CD4-positive, alpha-beta T cell treated with Interleukin-1 beta for 1 hour (primary cell): Measurements from ENCODE around the gene PGPEP1.
A peak's percentile ranks its signal among the peaks of the same experiment; 100 is the strongest.
"Not testable (repeated sequence)": the region's sequence is repeated elsewhere in the genome, so short reads cannot be mapped to it uniquely, and the experiment has no call there.

Experiments
- DNase-seq, 2 donors: peaks; one replicate each; pipeline ENCODE4 v3.0.0-alpha.2; 2020 to 2022

The PGPEP1 gene

GRCh38 chr19:18332917-18333530, 7.4 kb upstream of the PGPEP1 start:
- no peak for DNase-seq

GRCh38 chr19:18333680-18334079, 6.7 kb upstream of the PGPEP1 start:
- no peak for DNase-seq

GRCh38 chr19:18336121-18336520, 4.3 kb upstream of the PGPEP1 start:
- no peak for DNase-seq

- no peak for DNase-seq
Observed at GRCh38 chr19:18338541-18338940, 1.9 kb upstream of the PGPEP1 start.

GRCh38 chr19:18339723-18340122, 675 bp upstream of the PGPEP1 start:
- no peak for DNase-seq

GRCh38 chr19:18340990-18341868, 831 bp downstream of the PGPEP1 start:
- DNase-seq = peak; percentile 64 to 71

- no peak for DNase-seq
Observed at GRCh38 chr19:18342090-18342632, 1.8 kb downstream of the PGPEP1 start.

GRCh38 chr19:18344582-18344950, 4.2 kb downstream of the PGPEP1 start:
- DNase-seq = no peak

- DNase-seq = no peak
Observed at GRCh38 chr19:18345296-18345695, 4.9 kb downstream of the PGPEP1 start.

- no peak for DNase-seq
Observed at GRCh38 chr19:18346091-18346490, 5.7 kb downstream of the PGPEP1 start.

- DNase-seq = no peak
Observed at GRCh38 chr19:18348171-18348570, 7.8 kb downstream of the PGPEP1 start.

- DNase-seq = not testable (repeated sequence)
Observed at GRCh38 chr19:18348818-18349339, 8.5 kb downstream of the PGPEP1 start.

GRCh38 chr19:18349524-18350128, 9.2 kb downstream of the PGPEP1 start:
- DNase-seq = peak; percentile 16 to 33

- no peak for DNase-seq
Observed at GRCh38 chr19:18350490-18350889, 10.1 kb downstream of the PGPEP1 start.

GRCh38 chr19:18351544-18351943, 11.1 kb downstream of the PGPEP1 start:
- DNase-seq = no peak

GRCh38 chr19:18353378-18354005, 13.1 kb downstream of the PGPEP1 start:
- no peak for DNase-seq

GRCh38 chr19:18354743-18355142, 14.3 kb downstream of the PGPEP1 start:
- DNase-seq = not testable (repeated sequence)

- no peak for DNase-seq
Observed at GRCh38 chr19:18357041-18357440, 16.6 kb downstream of the PGPEP1 start.

- DNase-seq = no peak
Observed at GRCh38 chr19:18361646-18362045, 21.2 kb downstream of the PGPEP1 start.

GRCh38 chr19:18362934-18363542, 22.6 kb downstream of the PGPEP1 start:
- DNase-seq = no peak

- DNase-seq = no peak
Observed at GRCh38 chr19:18363787-18364186, 23.4 kb downstream of the PGPEP1 start.

GRCh38 chr19:18364277-18364825, 24.0 kb downstream of the PGPEP1 start:
- not testable (repeated sequence) for DNase-seq
